ENCODE measurements around the gene IGF2BP2. TPM values are rescaled to one million over a fixed set of nuclear protein-coding genes. Genes with fewer than 3 reads are reported as not detected.

The IGF2BP2 gene
- total and polyA plus RNA-seq, 2 of the 4 experiments (the other 2 are of a cell fraction), result 23.4 to 88.2 TPM

DNA sequence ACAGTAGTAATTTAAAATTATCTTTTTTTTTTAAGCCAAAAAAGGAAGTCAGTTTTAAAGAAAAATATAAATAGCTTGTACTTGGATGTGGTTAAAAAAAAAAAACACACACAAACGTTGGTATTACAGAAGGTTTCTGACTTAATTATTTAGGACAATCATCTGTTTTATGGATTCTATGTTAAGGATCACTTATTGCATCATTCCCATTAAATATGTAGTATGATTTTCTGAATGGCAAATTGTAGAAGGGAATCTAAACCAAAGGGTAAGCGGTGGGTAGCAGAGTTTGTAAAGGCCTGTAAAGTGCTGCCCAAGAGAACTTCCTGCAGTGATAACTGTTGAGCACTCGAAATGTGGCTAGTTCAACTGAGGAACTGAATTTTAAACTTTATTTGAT lies 230.8 kb downstream of the IGF2BP2 start:
- H4K20me1 ChIP-seq (ENCODE audit: insufficient read depth, low read length), result no peaks in the 10 kb centered on the region
- H3K18ac ChIP-seq (ENCODE audit: low read depth, low read length), result no peak overlapping the region
- H3K9ac ChIP-seq (ENCODE audit: low read depth, low read length), result no peak overlapping the region
- peaks cover 8% of the 10 kb centered on the region for H3K36me3 ChIP-seq (ENCODE audit: control insufficient read depth, insufficient read depth, low read length)
- no peak overlapping the region for H3K14ac ChIP-seq (replicated peaks; ENCODE audit: low read depth, low read length)
- H3K4me2 ChIP-seq (ENCODE audit: low read depth, low read length), result no peak overlapping the region
- BruUV-seq (replicated peaks), result no TSS peak
- in situ Hi-C loops (cut with MboI; ENCODE audit: low sequenced_read_pairs) (no loop called here), dilution Hi-C loops (cut with HindIII; ENCODE audit: low sequenced_read_pairs, unreplicated experiment) (no loop called here), intact Hi-C loops (cut with micrococcal nuclease) (no loop called here)
- ChIA-PET CTCF (interaction anchor here (0.6 kb wide), 1 partner anchor 245 kb away, joined by 3 read pairs; no protein-coding TSS in a partner anchor), POLR2A (ENCODE audit: unreplicated experiment) (no interaction called here)
- TF ChIP-seq FOS (IDR thresholded peaks at IDR 0.05; ENCODE audit: low read depth, low read length), result no peak
- TF ChIP-seq CEBPB (IDR thresholded peaks at IDR 0.05; ENCODE audit: low read depth, low read length), result 0 out of 2 replicates have a peak, but pooled peaks have one; percentile 25
- TF ChIP-seq, protein P1, sequence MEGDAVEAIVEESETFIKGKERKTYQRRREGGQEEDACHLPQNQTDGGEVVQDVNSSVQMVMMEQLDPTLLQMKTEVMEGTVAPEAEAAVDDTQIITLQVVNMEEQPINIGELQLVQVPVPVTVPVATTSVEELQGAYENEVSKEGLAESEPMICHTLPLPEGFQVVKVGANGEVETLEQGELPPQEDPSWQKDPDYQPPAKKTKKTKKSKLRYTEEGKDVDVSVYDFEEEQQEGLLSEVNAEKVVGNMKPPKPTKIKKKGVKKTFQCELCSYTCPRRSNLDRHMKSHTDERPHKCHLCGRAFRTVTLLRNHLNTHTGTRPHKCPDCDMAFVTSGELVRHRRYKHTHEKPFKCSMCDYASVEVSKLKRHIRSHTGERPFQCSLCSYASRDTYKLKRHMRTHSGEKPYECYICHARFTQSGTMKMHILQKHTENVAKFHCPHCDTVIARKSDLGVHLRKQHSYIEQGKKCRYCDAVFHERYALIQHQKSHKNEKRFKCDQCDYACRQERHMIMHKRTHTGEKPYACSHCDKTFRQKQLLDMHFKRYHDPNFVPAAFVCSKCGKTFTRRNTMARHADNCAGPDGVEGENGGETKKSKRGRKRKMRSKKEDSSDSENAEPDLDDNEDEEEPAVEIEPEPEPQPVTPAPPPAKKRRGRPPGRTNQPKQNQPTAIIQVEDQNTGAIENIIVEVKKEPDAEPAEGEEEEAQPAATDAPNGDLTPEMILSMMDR (conservative IDR thresholded peaks at IDR 0.05; ENCODE audit: low read depth, low read length), result no peak
- H3K56ac ChIP-seq (ENCODE audit: extremely low read depth, insufficient read depth, low read length), result no peak overlapping the region
- H3K4ac ChIP-seq (ENCODE audit: low read depth, low read length), result no peak overlapping the region
- H3K4me1 ChIP-seq (ENCODE audit: control insufficient read depth, insufficient read depth, low read length), result no peaks in the 10 kb centered on the region
- no peak overlapping the region for H4K8ac ChIP-seq (ENCODE audit: low read depth in 2 of 2, low read length in 2 of 2)
- H2BK15ac ChIP-seq (ENCODE audit: low read depth, low read length), result no peak overlapping the region
- H2AK5ac ChIP-seq (ENCODE audit: low read depth, low read length), result no peak overlapping the region
- no peaks in the 10 kb centered on the region for H3K27me3 ChIP-seq (ENCODE audit: control insufficient read depth, insufficient read depth, low read length)
- no peak overlapping the region for H2BK120ac ChIP-seq (ENCODE audit: low read depth, low read length)
- H3K23ac ChIP-seq (ENCODE audit: low read depth, low read length), result no peak overlapping the region
- no peak overlapping the region for H3K27ac ChIP-seq (ENCODE audit: insufficient read depth, low read length)
- H2AFZ ChIP-seq (replicated peaks; ENCODE audit: low read length, poor library complexity), result no peak overlapping the region
- no peaks in the 10 kb centered on the region for H3K9me1 ChIP-seq (ENCODE audit: insufficient read depth, low read length)
- no peaks in the 10 kb centered on the region for H3K9me3 ChIP-seq (ENCODE audit: control insufficient read depth, insufficient read depth, low read length)
- no peak for ATAC-seq (ENCODE audit: low read depth)
- H2BK20ac ChIP-seq (ENCODE audit: low read depth, low read length), result no peak overlapping the region
- H4K5ac ChIP-seq (ENCODE audit: low read depth, low read length), result no peak overlapping the region
- H4K91ac ChIP-seq (ENCODE audit: insufficient read depth, low read depth, low read length), result no peak overlapping the region
- H2BK5ac ChIP-seq (ENCODE audit: low read depth, low read length, poor library complexity, severe bottlenecking), result no peak overlapping the region
- DNase-seq, result no peak
- WGBS, 2 experiments (ENCODE audit: extremely low coverage in 2 of 2, insufficient read length in 1 of 2), result 100% methylated on average over 1 of the region's 3 CpGs; no CpG with 5 or more reads in 1 of the 2 experiments
- H3K4me3 ChIP-seq (ENCODE audit: insufficient read depth, low read depth, low read length), result no peak overlapping the region
- peaks cover 4 to 6% of the 10 kb centered on the region in 2 experiments; a peak in 3 of 4 replicates for H3K79me1 ChIP-seq (ENCODE audit: low read depth in 1 of 2, low read length in 2 of 2)
- H2AK9ac ChIP-seq (replicated peaks; ENCODE audit: low read depth, low read length, poor library complexity), result no peak overlapping the region

Small RNA genes within 50 kb of the gene (microRNA-seq; reads per million reads assigned to microRNA genes)
- not detected for gene AC133473.1 (ENCODE audit: insufficient read depth, insufficient read length)
- 0 reads per million in 2 experiments for gene MIR548AQ (ENCODE audit: insufficient read depth in 1 of 2, insufficient read length in 1 of 2, unreplicated experiment in 1 of 2)

Small RNA genes within 50 kb of the gene (small RNA-seq; reads per million reads assigned to genes)
- 0 reads per million in 5 experiments for gene AC133473.1
- 0 reads per million in 5 experiments for gene MIR548AQ

Other genes with a start within 250 kb of the IGF2BP2 start
- 15.2 and 31.1 TPM in 2 replicates for gene SENP2, start 238.7 kb downstream of the IGF2BP2 start, total RNA-seq (2012; rRNA removed)
- 7.5 and 9.4 TPM in 2 replicates for gene SENP2, start 238.7 kb downstream of the IGF2BP2 start, polyA plus RNA-seq (2012; rRNA removed)
- 208 and 328 TPM in 2 replicates for gene TRA2B, start 113.0 kb upstream of the IGF2BP2 start, total RNA-seq (2012; rRNA removed)
- gene TRA2B, start 113.0 kb upstream of the IGF2BP2 start, polyA plus RNA-seq (2012; rRNA removed), result 119 and 127 TPM in 2 replicates